ENCODE results near the gene RNF31. TPM values are rescaled to one million over a fixed set of nuclear protein-coding genes. Genes with fewer than 3 reads are reported as not detected.

Gene RNF31
- total and polyA plus RNA-seq, 2 of the 13 experiments (the other 11 are each of a cell fraction or from before 2014, with no cell fraction given) = 48.2 to 86.8 TPM

DNA sequence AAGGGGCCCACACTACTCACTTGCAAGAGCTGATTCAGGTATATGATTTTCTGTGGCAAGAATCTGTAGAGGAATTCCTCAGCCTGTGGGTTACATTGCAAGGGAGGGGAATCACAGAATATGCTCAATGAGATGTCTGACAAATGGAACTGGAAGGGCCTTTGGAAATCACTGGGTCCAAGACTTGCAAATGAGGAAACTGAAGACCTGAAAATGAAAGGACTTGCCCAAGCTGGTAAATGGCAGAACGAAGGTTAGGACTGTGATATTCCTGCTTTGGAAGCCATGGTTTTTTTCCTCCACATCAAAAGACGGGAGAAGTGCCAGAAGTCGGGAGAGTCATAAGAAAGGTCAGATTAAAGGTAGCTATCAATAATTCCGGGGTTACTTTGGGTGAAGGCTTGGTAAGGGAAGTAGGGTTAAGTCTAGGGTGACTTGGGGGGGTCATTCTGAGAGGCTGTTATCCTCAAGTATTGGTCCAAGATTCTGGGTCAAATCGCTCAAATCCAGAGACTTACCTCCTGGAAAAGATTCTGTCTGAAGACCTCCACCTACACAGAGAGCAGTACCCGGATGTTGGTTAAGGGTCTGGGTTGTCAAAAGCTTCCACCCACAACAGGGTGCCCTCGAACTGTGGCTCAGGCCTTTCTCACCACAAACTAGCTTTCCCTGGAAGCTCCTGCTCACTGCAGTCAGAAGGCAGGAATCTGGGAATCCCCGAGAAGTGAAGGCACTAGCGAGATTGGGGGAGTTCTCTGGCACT, 1.4 kb upstream of the RNF31 start (continued):
- TF ChIP-seq, protein P1, sequence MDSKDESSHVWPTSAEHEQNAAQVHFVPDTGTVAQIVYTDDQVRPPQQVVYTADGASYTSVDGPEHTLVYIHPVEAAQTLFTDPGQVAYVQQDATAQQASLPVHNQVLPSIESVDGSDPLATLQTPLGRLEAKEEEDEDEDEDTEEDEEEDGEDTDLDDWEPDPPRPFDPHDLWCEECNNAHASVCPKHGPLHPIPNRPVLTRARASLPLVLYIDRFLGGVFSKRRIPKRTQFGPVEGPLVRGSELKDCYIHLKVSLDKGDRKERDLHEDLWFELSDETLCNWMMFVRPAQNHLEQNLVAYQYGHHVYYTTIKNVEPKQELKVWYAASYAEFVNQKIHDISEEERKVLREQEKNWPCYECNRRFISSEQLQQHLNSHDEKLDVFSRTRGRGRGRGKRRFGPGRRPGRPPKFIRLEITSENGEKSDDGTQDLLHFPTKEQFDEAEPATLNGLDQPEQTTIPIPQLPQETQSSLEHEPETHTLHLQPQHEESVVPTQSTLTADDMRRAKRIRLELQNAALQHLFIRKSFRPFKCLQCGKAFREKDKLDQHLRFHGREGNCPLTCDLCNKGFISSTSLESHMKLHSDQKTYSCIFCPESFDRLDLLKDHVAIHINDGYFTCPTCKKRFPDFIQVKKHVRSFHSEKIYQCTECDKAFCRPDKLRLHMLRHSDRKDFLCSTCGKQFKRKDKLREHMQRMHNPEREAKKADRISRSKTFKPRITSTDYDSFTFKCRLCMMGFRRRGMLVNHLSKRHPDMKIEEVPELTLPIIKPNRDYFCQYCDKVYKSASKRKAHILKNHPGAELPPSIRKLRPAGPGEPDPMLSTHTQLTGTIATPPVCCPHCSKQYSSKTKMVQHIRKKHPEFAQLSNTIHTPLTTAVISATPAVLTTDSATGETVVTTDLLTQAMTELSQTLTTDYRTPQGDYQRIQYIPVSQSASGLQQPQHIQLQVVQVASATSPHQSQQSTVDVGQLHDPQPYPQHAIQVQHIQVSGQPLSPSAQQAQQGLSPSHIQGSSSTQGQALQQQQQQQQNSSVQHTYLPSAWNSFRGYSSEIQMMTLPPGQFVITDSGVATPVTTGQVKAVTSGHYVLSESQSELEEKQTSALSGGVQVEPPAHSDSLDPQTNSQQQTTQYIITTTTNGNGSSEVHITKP (CRISPR knock-in tag; IDR thresholded peaks at IDR 0.05; ENCODE audit: low read depth) = no peak
- TF ChIP-seq, protein P2, sequence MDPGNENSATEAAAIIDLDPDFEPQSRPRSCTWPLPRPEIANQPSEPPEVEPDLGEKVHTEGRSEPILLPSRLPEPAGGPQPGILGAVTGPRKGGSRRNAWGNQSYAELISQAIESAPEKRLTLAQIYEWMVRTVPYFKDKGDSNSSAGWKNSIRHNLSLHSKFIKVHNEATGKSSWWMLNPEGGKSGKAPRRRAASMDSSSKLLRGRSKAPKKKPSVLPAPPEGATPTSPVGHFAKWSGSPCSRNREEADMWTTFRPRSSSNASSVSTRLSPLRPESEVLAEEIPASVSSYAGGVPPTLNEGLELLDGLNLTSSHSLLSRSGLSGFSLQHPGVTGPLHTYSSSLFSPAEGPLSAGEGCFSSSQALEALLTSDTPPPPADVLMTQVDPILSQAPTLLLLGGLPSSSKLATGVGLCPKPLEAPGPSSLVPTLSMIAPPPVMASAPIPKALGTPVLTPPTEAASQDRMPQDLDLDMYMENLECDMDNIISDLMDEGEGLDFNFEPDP (CRISPR knock-in tag; conservative IDR thresholded peaks at IDR 0.05) = no peak
- TF ChIP-seq POLR2G (IDR thresholded peaks at IDR 0.05; ENCODE audit: low read depth, low read length) (no peak), ZNF83 (CRISPR knock-in tag; IDR thresholded peaks at IDR 0.05; ENCODE audit: borderline replicate concordance) (0 out of 2 replicates have a peak, but pooled peaks have one; percentile 47), ZNF263 (CRISPR knock-in tag; IDR thresholded peaks at IDR 0.05) (no peak), ZNF724P (CRISPR knock-in tag; IDR thresholded peaks at IDR 0.05; ENCODE audit: borderline replicate concordance) (peak; percentile 75; the same call in 1 of the 2 replicates), PRPF4 (IDR thresholded peaks at IDR 0.05; ENCODE audit: low read depth, low read length, poor library complexity, severe bottlenecking) (no peak), ZNF629 (CRISPR knock-in tag; conservative IDR thresholded peaks at IDR 0.05) (no peak), KLF6 (CRISPR knock-in tag; IDR thresholded peaks at IDR 0.05) (no peak), SCMH1 (CRISPR knock-in tag; IDR thresholded peaks at IDR 0.05; ENCODE audit: borderline replicate concordance) (no peak), ZNF205 (CRISPR knock-in tag; IDR thresholded peaks at IDR 0.05) (peak; percentile 2; the same call in 1 of the 2 replicates), HOXA3 (CRISPR knock-in tag; IDR thresholded peaks at IDR 0.05) (no peak), NR2C2 (CRISPR knock-in tag; IDR thresholded peaks at IDR 0.05; ENCODE audit: borderline replicate concordance) (no peak), ZNF143 (CRISPR knock-in tag; IDR thresholded peaks at IDR 0.05) (no peak), HHEX (CRISPR knock-in tag; IDR thresholded peaks at IDR 0.05) (no peak), ZNF124 (CRISPR knock-in tag; IDR thresholded peaks at IDR 0.05) (no peak), ZNF160 (CRISPR knock-in tag; IDR thresholded peaks at IDR 0.05) (no peak), AKAP8 (CRISPR knock-in tag; IDR thresholded peaks at IDR 0.05) (no peak), ZFP41 (CRISPR knock-in tag; IDR thresholded peaks at IDR 0.05; ENCODE audit: borderline replicate concordance) (peak; percentile 65; the same call in 1 of the 2 replicates), ZNF382 (CRISPR knock-in tag; IDR thresholded peaks at IDR 0.05; ENCODE audit: borderline replicate concordance) (no peak)
- TF ChIP-seq, protein P3, sequence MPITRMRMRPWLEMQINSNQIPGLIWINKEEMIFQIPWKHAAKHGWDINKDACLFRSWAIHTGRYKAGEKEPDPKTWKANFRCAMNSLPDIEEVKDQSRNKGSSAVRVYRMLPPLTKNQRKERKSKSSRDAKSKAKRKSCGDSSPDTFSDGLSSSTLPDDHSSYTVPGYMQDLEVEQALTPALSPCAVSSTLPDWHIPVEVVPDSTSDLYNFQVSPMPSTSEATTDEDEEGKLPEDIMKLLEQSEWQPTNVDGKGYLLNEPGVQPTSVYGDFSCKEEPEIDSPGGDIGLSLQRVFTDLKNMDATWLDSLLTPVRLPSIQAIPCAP (CRISPR knock-in tag; IDR thresholded peaks at IDR 0.05; ENCODE audit: low read depth) = no peak
- TF ChIP-seq, protein P4, sequence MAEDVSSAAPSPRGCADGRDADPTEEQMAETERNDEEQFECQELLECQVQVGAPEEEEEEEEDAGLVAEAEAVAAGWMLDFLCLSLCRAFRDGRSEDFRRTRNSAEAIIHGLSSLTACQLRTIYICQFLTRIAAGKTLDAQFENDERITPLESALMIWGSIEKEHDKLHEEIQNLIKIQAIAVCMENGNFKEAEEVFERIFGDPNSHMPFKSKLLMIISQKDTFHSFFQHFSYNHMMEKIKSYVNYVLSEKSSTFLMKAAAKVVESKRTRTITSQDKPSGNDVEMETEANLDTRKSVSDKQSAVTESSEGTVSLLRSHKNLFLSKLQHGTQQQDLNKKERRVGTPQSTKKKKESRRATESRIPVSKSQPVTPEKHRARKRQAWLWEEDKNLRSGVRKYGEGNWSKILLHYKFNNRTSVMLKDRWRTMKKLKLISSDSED (CRISPR knock-in tag; IDR thresholded peaks at IDR 0.05) = no peak
- TF ChIP-seq, protein P5, sequence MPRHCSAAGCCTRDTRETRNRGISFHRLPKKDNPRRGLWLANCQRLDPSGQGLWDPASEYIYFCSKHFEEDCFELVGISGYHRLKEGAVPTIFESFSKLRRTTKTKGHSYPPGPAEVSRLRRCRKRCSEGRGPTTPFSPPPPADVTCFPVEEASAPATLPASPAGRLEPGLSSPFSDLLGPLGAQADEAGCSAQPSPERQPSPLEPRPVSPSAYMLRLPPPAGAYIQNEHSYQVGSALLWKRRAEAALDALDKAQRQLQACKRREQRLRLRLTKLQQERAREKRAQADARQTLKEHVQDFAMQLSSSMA (CRISPR knock-in tag; IDR thresholded peaks at IDR 0.05) = no peak

Data from HepG2 (cell line).